Omental fat pad (tissue), 4 donors: ENCODE measurements around the gene MRPL10. TPM values are rescaled to one million over a fixed set of nuclear protein-coding genes. Genes with fewer than 3 reads are reported as not detected.
A peak's percentile ranks its signal among the peaks of the same experiment; 100 is the strongest.

ENCODE experiments used
- ATAC-seq: fragments of 150-250 bp; one replicate; pipeline ENCODE4 v1.9.1; 2016; ENCODE audit warnings: mild to moderate bottlenecking, moderate library complexity; ENCODE audit not compliant: low FRiP score
- DNase-seq: peaks from one replicate; pipeline ENCODE4 v3.0.0-alpha.2; 2019; ENCODE audit warnings: low spot score
- CTCF ChIP-seq, 3 donors: fragments of 450-650 bp; IDR thresholded peaks; one replicate each; pipeline ENCODE4 v1.5.1; 2016 to 2017; ENCODE audit warnings: antibody characterized with exemption in 3 of 3, mild to moderate bottlenecking in 3 of 3, moderate library complexity in 2 of 3
- total RNA-seq, 4 donors: library from RNA; depleted of rRNA; stranded (reverse); fragments of >200 nt; gene quantifications; one replicate each; pipeline ENCODE4 v1.1.0, GENCODE V29; 2016

Gene MRPL10
- total RNA-seq, 4 donors from 2014 or later = 23.1 to 50.5 (median 36.8) TPM

GRCh38 chr17:47829870-47830269 is 1.5 kb downstream of the MRPL10 start:
- no peak for TF ChIP-seq CTCF (IDR thresholded peaks at IDR 0.05)
- ATAC-seq = no peak
- no peak for DNase-seq

GRCh38 chr17:47823519-47823918 is 7.8 kb downstream of the MRPL10 start:
- ATAC-seq = no peak
- TF ChIP-seq CTCF (IDR thresholded peaks at IDR 0.05) = no peak
- no peak for DNase-seq

GRCh38 chr17:47822785-47823184 is 8.6 kb downstream of the MRPL10 start:
- no peak for DNase-seq

GRCh38 chr17:47821424-47822391 is 9.6 kb downstream of the MRPL10 start, which contains the start of gene OSBPL7:
OSBPL7 (minus strand) TSS chr17:47821794; CDS start chr17:47820278, 1,516 bp downstream.
- TF ChIP-seq CTCF (IDR thresholded peaks at IDR 0.05) = no peak
- ATAC-seq = peak; percentile 88
- peak; percentile 42 for DNase-seq

More at GRCh38 chr17:47822785-47823184, 8.6 kb downstream of the MRPL10 start:
- TF ChIP-seq CTCF (IDR thresholded peaks at IDR 0.05) = no peak
- no peak for ATAC-seq

- TF ChIP-seq CTCF (IDR thresholded peaks at IDR 0.05) = no peak
- no peak for DNase-seq
- ATAC-seq = no peak
Measured at GRCh38 chr17:47821031-47821423, 10.3 kb downstream of the MRPL10 start.

- ATAC-seq = no peak
- TF ChIP-seq CTCF (IDR thresholded peaks at IDR 0.05) = no peak
- DNase-seq = no peak
Measured at GRCh38 chr17:47820033-47820789, 11.1 kb downstream of the MRPL10 start.
